Measurements from ENCODE around the gene MVB12B. TPM values are rescaled to one million over a fixed set of nuclear protein-coding genes. Genes with fewer than 3 reads are reported as not detected.
A peak's percentile ranks its signal among the peaks of the same experiment; 100 is the strongest.

MVB12B gene
- polyA plus RNA-seq, 1 experiment, result 4.4 TPM

DNA sequence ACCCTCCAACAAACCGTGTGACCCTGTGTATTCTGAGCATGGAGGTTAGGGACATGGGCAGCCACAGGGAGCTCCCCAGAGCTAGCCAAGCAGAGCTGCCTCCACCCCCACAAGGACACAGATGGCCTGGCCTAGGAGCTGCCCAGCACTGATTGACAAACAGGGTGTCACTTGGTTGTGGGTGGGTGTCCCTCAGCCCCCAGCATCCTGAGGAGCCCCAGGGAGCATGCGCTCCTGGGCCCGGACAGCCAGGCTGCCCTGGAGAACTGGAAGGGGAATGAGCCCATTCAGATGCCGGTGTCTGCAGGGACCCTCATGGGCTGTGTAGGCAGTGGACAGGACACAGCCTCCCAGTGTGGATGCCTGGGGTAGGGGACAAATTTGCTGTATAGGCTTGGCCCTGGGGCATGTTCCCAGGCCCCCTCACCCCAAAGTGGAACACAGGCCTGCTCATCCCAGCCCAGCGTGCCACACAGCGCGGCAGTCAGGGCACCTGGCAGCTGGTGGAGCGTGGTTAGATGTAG, 162.3 kb downstream of the MVB12B start:
- no peak overlapping the region for H3K4me3 ChIP-seq (ENCODE audit: low read depth, low read length)
- no peak overlapping the region for H3K27ac ChIP-seq (ENCODE audit: low read depth, low read length)
- H3K27me3 ChIP-seq (ENCODE audit: control insufficient read depth, insufficient read depth, low read length), result no peaks in the 10 kb centered on the region
- CTCF ChIA-PET, result interaction anchor here (0.6 kb wide), 1 partner anchor 17 kb away, joined by 3 read pairs; no protein-coding TSS in a partner anchor
- TF ChIP-seq, protein P1, sequence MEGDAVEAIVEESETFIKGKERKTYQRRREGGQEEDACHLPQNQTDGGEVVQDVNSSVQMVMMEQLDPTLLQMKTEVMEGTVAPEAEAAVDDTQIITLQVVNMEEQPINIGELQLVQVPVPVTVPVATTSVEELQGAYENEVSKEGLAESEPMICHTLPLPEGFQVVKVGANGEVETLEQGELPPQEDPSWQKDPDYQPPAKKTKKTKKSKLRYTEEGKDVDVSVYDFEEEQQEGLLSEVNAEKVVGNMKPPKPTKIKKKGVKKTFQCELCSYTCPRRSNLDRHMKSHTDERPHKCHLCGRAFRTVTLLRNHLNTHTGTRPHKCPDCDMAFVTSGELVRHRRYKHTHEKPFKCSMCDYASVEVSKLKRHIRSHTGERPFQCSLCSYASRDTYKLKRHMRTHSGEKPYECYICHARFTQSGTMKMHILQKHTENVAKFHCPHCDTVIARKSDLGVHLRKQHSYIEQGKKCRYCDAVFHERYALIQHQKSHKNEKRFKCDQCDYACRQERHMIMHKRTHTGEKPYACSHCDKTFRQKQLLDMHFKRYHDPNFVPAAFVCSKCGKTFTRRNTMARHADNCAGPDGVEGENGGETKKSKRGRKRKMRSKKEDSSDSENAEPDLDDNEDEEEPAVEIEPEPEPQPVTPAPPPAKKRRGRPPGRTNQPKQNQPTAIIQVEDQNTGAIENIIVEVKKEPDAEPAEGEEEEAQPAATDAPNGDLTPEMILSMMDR (IDR thresholded peaks at IDR 0.05; ENCODE audit: low read depth, low read length), result no peak
- DNase-seq (ENCODE audit: low read depth, low spot score), result no peak
- POLR2A ChIA-PET, result no interaction called here
- H3K9me3 ChIP-seq (ENCODE audit: control insufficient read depth, insufficient read depth, low read length), result no peaks in the 10 kb centered on the region

DNA sequence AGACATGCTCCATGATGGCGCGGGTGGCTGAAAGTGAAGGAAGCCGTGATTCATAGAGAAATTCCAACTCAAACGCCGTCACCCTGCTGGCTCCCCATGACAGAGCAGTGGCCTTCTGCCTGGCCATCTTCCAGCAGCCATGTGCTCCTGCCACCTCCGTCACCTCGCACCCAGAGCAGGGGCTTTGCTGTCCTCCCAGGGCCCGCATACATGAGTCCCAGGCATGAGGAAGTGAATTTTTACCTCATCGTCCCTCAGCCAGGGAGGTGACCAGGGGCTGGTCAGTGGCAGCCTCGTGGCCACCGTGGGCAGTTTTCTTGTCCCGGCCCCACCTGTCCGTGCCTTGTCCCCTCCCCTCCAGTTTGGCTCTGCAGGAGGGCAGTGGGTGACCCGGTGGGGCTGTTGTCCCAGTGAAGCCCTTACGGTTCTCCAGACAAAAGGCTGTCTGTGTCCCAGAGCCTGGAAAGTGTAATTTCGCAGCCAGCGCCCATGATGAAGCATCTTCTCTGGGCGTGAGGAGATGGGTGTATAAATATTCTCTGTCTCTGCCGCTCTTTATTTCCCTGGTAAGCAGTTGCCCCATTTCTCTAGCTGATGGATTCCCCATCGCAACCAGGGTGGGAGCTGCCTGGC, 163.1 kb downstream of the MVB12B start:
- CTCF ChIA-PET, result interaction anchor here (1.8 to 3.9 kb wide), 3 partner anchors 11 to 185 kb away, joined by 6 to 39 read pairs (median 33); no protein-coding TSS in a partner anchor
- Histone ChIP-seq H3K27me3 (ENCODE audit: control insufficient read depth, insufficient read depth, low read length) (no peaks in the 10 kb centered on the region), H3K27ac (ENCODE audit: low read depth, low read length) (no peak overlapping the region), H3K4me3 (ENCODE audit: low read depth, low read length) (no peak overlapping the region), H3K9me3 (ENCODE audit: control insufficient read depth, insufficient read depth, low read length) (no peaks in the 10 kb centered on the region)
- POLR2A ChIA-PET, result no interaction called here
- TF ChIP-seq, protein P1 (IDR thresholded peaks at IDR 0.05; ENCODE audit: low read depth, low read length), result no peak
- DNase-seq (ENCODE audit: low read depth, low spot score), result no peak

DNA sequence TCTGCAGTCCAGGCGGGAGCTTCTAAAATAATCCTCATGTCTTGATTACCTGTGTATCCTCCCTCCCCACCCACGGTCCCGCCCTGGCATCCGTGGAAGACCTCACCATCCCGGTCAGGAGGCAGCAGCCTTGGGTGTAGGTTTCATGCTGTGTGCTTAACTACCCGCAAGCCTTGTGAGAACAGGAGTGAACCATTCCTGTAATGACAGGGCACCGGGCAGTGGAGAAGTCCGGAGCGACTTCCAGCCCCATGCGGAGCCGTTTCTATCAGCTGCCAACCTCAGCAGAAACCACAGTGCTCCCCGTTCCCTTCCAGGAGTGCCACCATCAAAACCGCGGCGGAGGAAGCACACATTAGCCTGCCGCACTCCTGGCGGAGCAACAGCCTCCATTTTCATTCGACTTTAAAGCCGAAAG, 163.6 kb downstream of the MVB12B start:
- TF ChIP-seq, protein P1 (IDR thresholded peaks at IDR 0.05; ENCODE audit: low read depth, low read length), result no peak
- ChIA-PET POLR2A (no interaction called here), CTCF (interaction anchor here (0.6 to 4.4 kb wide), 13 partner anchors 8 to 188 kb away, joined by 3 to 43 read pairs (median 7); no protein-coding TSS in a partner anchor)
- Histone ChIP-seq H3K9me3 (ENCODE audit: control insufficient read depth, insufficient read depth, low read length) (no peaks in the 10 kb centered on the region), H3K27ac (ENCODE audit: low read depth, low read length) (no peak overlapping the region), H3K4me3 (ENCODE audit: low read depth, low read length) (no peak overlapping the region), H3K27me3 (ENCODE audit: control insufficient read depth, insufficient read depth, low read length) (no peaks in the 10 kb centered on the region)
- no peak for DNase-seq (ENCODE audit: low read depth, low spot score)

DNA sequence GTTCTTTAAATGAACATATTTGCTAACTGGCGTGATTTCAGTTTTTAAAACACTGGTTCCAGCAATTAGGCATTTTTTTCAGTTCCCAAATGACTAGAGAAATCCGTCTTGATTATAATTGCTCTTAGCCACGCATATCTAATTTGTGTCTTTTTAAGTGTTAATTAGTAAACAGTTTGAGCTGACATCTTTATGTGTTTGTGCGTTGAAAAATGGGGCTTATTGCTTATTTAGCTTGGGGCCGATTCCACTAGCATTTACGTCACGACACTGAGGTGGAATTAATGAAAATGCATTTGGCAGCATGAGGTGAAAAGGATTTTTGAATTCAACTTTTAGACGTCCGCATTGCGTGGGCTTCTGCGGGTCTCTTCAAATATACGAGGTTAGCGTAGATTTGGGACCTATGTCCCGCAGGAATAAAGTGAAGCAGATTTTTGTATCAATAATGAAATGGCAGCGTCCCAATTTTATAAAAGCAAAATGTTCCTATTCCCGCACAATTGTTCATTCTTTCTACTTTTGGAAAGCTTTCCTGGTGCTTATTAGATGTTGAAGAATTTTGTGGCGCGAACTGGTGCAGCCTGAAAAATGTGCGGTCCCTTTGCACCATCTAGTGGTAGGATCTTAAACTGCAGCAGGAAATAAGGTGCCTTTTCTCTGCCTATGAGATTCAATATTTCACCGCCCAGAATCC, 164.4 kb downstream of the MVB12B start:
- POLR2A ChIA-PET, result no interaction called here
- peak; percentile 33 for DNase-seq (ENCODE audit: low read depth, low spot score)

More for the DNA sequence above, 164.4 kb downstream of the MVB12B start:
- Histone ChIP-seq H3K9me3 (ENCODE audit: control insufficient read depth, insufficient read depth, low read length) (no peaks in the 10 kb centered on the region), H3K27me3 (ENCODE audit: control insufficient read depth, insufficient read depth, low read length) (no peaks in the 10 kb centered on the region), H3K4me3 (ENCODE audit: low read depth, low read length) (no peak overlapping the region), H3K27ac (ENCODE audit: low read depth, low read length) (no peak overlapping the region)
- CTCF ChIA-PET, result interaction anchor here (0.5 to 4.4 kb wide), 51 partner anchors 9 to 1084 kb away, joined by 3 to 43 read pairs (median 4); partner anchors contain the start of gene MVB12B
- TF ChIP-seq, protein P1 (IDR thresholded peaks at IDR 0.05; ENCODE audit: low read depth, low read length), result peak; percentile 96

All from AG04450 (cell line).